HEK293T (cell line): ENCODE measurements around the gene SHISA2.

Experiments used
- ARNT ChIP-seq: fragments of 450-650 bp; IDR thresholded peaks from 2 replicates; pipeline ENCODE4 v1.6.1; 2017; ENCODE audit warnings: mild to moderate bottlenecking
- BHLHE40 ChIP-seq: fragments of 450-650 bp; IDR thresholded peaks from 2 replicates; pipeline ENCODE4 v1.6.1; 2016; ENCODE audit warnings: mild to moderate bottlenecking, moderate library complexity, borderline replicate concordance
- CTBP1 ChIP-seq: fragments of 450-650 bp; IDR thresholded peaks from 2 replicates; pipeline ENCODE4 v1.6.1; 2016; ENCODE audit warnings: borderline replicate concordance
- FOXA1 ChIP-seq: fragments of 450-650 bp; IDR thresholded peaks from 2 replicates; pipeline ENCODE4 v1.6.1; 2016; ENCODE audit warnings: mild to moderate bottlenecking
- FOXK2 ChIP-seq: fragments of 450-650 bp; IDR thresholded peaks from 2 replicates; pipeline ENCODE4 v1.6.1; 2016; ENCODE audit warnings: mild to moderate bottlenecking
- FOXM1 ChIP-seq: fragments of 450-650 bp; IDR thresholded peaks from 2 replicates; pipeline ENCODE4 v1.6.1; 2017; ENCODE audit warnings: mild to moderate bottlenecking, borderline replicate concordance
- HDGF ChIP-seq: fragments of 450-650 bp; IDR thresholded peaks from 2 replicates; pipeline ENCODE4 v1.6.1; 2017; ENCODE audit warnings: antibody characterized with exemption, borderline replicate concordance
- L3MBTL2 ChIP-seq: fragments of 450-650 bp; conservative IDR thresholded peaks from 2 replicates; pipeline ENCODE4 v1.6.1; 2016; ENCODE audit warnings: mild to moderate bottlenecking
- LEF1 ChIP-seq: fragments of 450-650 bp; IDR thresholded peaks from 2 replicates; pipeline ENCODE4 v1.6.1; 2017; ENCODE audit warnings: mild to moderate bottlenecking, borderline replicate concordance
- NFRKB ChIP-seq: fragments of 450-650 bp; IDR thresholded peaks from 2 replicates; pipeline ENCODE4 v1.6.1; 2016; ENCODE audit warnings: mild to moderate bottlenecking, moderate library complexity
- SP1 ChIP-seq: fragments of 450-650 bp; IDR thresholded peaks from 2 replicates; pipeline ENCODE4 v1.6.1; 2017
- SUZ12 ChIP-seq: fragments of 450-650 bp; IDR thresholded peaks from 2 replicates; pipeline ENCODE4 v1.6.1; 2016; ENCODE audit warnings: mild to moderate bottlenecking
- TARDBP ChIP-seq: fragments of 450-650 bp; IDR thresholded peaks from 2 replicates; pipeline ENCODE4 v1.6.1; 2016
- ZNF384 ChIP-seq: fragments of 450-650 bp; IDR thresholded peaks from 2 replicates; pipeline ENCODE4 v1.6.1; 2016

DNA sequence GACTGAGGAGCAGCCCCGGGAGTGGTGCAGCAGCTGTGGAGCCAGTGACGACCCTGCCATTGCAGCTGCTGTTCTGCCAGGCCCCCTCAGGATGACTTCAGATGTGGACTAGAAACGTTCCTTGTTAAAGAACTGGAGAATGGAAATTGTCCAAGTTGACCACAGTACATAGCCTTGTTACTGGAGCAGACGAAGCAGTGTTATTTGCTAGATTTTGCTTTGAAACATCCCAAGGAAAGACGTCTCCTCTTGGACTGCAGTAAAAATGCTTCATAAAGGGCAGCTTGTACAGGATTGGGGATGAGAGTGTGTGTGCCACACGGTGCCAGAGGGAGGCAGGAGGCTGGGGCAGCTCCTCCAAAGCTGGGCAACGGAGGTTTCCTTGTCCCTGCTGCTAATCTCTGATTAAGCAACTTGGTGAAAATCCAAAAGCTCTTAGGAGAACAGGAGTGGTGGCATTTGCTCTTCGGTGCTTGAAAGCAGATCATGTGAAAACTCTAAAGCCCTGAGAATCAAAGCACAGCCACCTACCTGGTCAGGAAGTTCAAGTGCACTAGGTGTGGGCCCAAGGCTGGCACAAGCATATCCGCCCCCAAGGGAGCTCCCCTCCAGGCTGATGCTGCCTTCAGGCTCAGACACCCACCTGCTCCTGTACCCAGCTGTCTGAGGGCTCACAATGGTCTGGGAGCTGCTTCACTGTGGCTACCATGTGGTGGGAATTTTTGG lies 34.5 kb downstream of the SHISA2 start:
- no peak for TF ChIP-seq BHLHE40
- TF ChIP-seq TARDBP: no peak
- no peak for TF ChIP-seq SP1
- no peak for TF ChIP-seq ZNF384
- no peak for TF ChIP-seq FOXM1
- no peak for TF ChIP-seq ARNT
- no peak for TF ChIP-seq FOXK2
- no peak for TF ChIP-seq NFRKB
- TF ChIP-seq LEF1: no peak
- TF ChIP-seq CTBP1: no peak
- no peak for TF ChIP-seq L3MBTL2
- TF ChIP-seq FOXA1: no peak
- TF ChIP-seq SUZ12: no peak
- no peak for TF ChIP-seq HDGF
